Keratinocyte (primary cell): ENCODE measurements around the gene PRAC1. TPM values are rescaled to one million over a fixed set of nuclear protein-coding genes. Genes with fewer than 3 reads are reported as not detected.

Experiments
- DNase-seq: peaks from one replicate; pipeline ENCODE4 v3.0.0-alpha.2; 2011; ENCODE audit warnings: low read depth, missing footprints, low spot score
- FAIRE-seq: peaks from 2 replicates; lab custom pipeline; 2011; peaks lifted over from hg19 to GRCh38; lab: Jason Lieb, UNC
- H2AFZ ChIP-seq: 2 replicates; pipeline ENCODE4 v1.6.0; 2012; ENCODE audit warnings: low read length, control low read depth, inconsistent platforms; ENCODE audit not compliant: control insufficient read depth
- H3K27ac ChIP-seq: 2 replicates; pipeline ENCODE4 v1.5.1; 2011; ENCODE audit warnings: low read length; ENCODE audit not compliant: control insufficient read depth, insufficient read depth
- H3K27me3 ChIP-seq: 3 replicates; pipeline ENCODE4 v1.6.0; 2011; ENCODE audit warnings: low read length; ENCODE audit not compliant: control insufficient read depth, insufficient read depth; ENCODE audit errors: extremely low read depth
- H3K36me3 ChIP-seq, 2 experiments: 2 replicates in 1 of 2; 3 replicates in 1 of 2; pipeline ENCODE4 v1.5.1; 2011; ENCODE audit warnings: low read length in 2 of 2, mild to moderate bottlenecking in 1 of 2; ENCODE audit not compliant: control insufficient read depth in 2 of 2, insufficient read depth in 2 of 2; ENCODE audit errors: extremely low read depth in 1 of 2
- H3K4me1 ChIP-seq: 3 replicates; pipeline ENCODE4 v1.5.1; 2011; ENCODE audit warnings: low read length; ENCODE audit not compliant: control insufficient read depth, insufficient read depth; ENCODE audit errors: extremely low read depth
- H3K4me2 ChIP-seq: 3 replicates; pipeline ENCODE4 v1.6.0; 2011; ENCODE audit warnings: low read depth, low read length; ENCODE audit not compliant: control insufficient read depth, insufficient read depth; ENCODE audit errors: extremely low read depth
- H3K4me3 ChIP-seq, 3 experiments: fragments of 200-600 bp in 1 of 3; sonication (generic) in 1 of 3; 2 replicates in 2 of 3; 3 replicates in 1 of 3; pipeline ENCODE4 v1.5.1; 2011 to 2016; ENCODE audit warnings: low read length in 3 of 3, mild to moderate bottlenecking in 3 of 3, control low read depth in 2 of 3, inconsistent platforms in 1 of 3, low read depth in 1 of 3, mixed read lengths in 1 of 3, mixed run types in 1 of 3, moderate library complexity in 1 of 3; ENCODE audit not compliant: control insufficient read depth in 2 of 3, insufficient read depth in 2 of 3; ENCODE audit errors: extremely low read depth in 1 of 3
- H3K79me2 ChIP-seq: 2 replicates; pipeline ENCODE4 v1.6.0; 2012; ENCODE audit warnings: low read length; ENCODE audit not compliant: control insufficient read depth, insufficient read depth
- H3K9ac ChIP-seq: 3 replicates; pipeline ENCODE4 v1.6.0; 2011; ENCODE audit warnings: low read length; ENCODE audit not compliant: control insufficient read depth, insufficient read depth; ENCODE audit errors: extremely low read depth
- H3K9me1 ChIP-seq: 3 replicates; pipeline ENCODE4 v1.6.0; 2011; ENCODE audit warnings: low read length; ENCODE audit not compliant: control insufficient read depth, insufficient read depth; ENCODE audit errors: extremely low read depth
- H3K9me3 ChIP-seq: 2 replicates; pipeline ENCODE4 v1.5.1; 2012; ENCODE audit warnings: low read depth, low read length; ENCODE audit not compliant: control insufficient read depth
- H4K20me1 ChIP-seq: 3 replicates; pipeline ENCODE4 v1.6.0; 2011; ENCODE audit warnings: low read length; ENCODE audit not compliant: control insufficient read depth, insufficient read depth; ENCODE audit errors: extremely low read depth
- EZH2 ChIP-seq: IDR thresholded peaks from one replicate; pipeline ENCODE4 v1.6.1; 2012; ENCODE audit warnings: inconsistent platforms, mild to moderate bottlenecking, low read length, moderate library complexity
- dilution Hi-C: fragments of 300-500 bp; cut with MboI; formaldehyde crosslinking; loops from one replicate; pipeline ENCODE4 v1.7.0; 2020; ENCODE audit warnings: low sequenced_read_pairs; ENCODE audit not compliant: extremely low pct_ligation_motif_present
- polyA plus RNA-seq, 5 experiments: library from polyadenylated mRNA; depleted of rRNA in 3 of 5; stranded (reverse) in 3 of 5; stranded (forward) in 1 of 5; unstranded in 1 of 5; fragments of >200 nt; gene quantifications; 1 replicate in 1 of 5; 2 replicates in 3 of 5; 3 replicates in 1 of 5; pipeline versions ENCODE4 v1.2.1 to v1.2.3, GENCODE V29; 2011 to 2012; ENCODE audit warnings: missing spikeins in 2 of 5, low read depth in 1 of 5, low replicate concordance in 1 of 5
- TF ChIP-seq, protein P1 (sequence below), 3 experiments: IDR thresholded peaks in 1 of 3; conservative IDR thresholded peaks in 1 of 3; optimal IDR thresholded peaks in 1 of 3; 2 replicates in 2 of 3; 3 replicates in 1 of 3; pipeline versions ENCODE3 to v1.5.1; 2011; ENCODE audit warnings: low read length in 3 of 3, mild to moderate bottlenecking in 3 of 3, moderate library complexity in 2 of 3, control low read depth in 1 of 3, inconsistent platforms in 1 of 3; ENCODE audit not compliant: insufficient read depth in 2 of 3; ENCODE audit errors: extremely low read depth in 1 of 3

The PRAC1 gene
- polyA plus RNA-seq, 1 donor (not counting 4 experiments of a cell fraction or from before 2014, with no cell fraction given), result not detected

- H4K20me1 ChIP-seq, result no peaks in the 10 kb centered on the region
- no peaks in the 10 kb centered on the region for H3K4me1 ChIP-seq
- no peak overlapping the region for H3K27ac ChIP-seq
- H3K4me3 ChIP-seq, result no peak overlapping the region
- H3K9me1 ChIP-seq, result no peaks in the 10 kb centered on the region
- no peaks in the 10 kb centered on the region for H3K79me2 ChIP-seq
- FAIRE-seq, result no peak
- dilution Hi-C loops, result loop anchor here (25.0 kb wide), 1 partner anchor 92 kb away; no protein-coding TSS in a partner anchor
- H3K36me3 ChIP-seq, result no peaks in the 10 kb centered on the region
- DNase-seq, result no peak
- TF ChIP-seq EZH2, result peak; percentile 97
- TF ChIP-seq, protein P1, sequence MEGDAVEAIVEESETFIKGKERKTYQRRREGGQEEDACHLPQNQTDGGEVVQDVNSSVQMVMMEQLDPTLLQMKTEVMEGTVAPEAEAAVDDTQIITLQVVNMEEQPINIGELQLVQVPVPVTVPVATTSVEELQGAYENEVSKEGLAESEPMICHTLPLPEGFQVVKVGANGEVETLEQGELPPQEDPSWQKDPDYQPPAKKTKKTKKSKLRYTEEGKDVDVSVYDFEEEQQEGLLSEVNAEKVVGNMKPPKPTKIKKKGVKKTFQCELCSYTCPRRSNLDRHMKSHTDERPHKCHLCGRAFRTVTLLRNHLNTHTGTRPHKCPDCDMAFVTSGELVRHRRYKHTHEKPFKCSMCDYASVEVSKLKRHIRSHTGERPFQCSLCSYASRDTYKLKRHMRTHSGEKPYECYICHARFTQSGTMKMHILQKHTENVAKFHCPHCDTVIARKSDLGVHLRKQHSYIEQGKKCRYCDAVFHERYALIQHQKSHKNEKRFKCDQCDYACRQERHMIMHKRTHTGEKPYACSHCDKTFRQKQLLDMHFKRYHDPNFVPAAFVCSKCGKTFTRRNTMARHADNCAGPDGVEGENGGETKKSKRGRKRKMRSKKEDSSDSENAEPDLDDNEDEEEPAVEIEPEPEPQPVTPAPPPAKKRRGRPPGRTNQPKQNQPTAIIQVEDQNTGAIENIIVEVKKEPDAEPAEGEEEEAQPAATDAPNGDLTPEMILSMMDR (optimal IDR thresholded peaks at IDR 0.05 in 1 of 3, IDR thresholded peaks at IDR 0.05 in 1 of 3, conservative IDR thresholded peaks at IDR 0.05 in 1 of 3; ENCODE audit: extremely low read depth in 1 of 3, insufficient read depth in 2 of 3, low read length in 3 of 3), result no peak
- no peak overlapping the region for H3K4me2 ChIP-seq
- H3K9ac ChIP-seq, result no peak overlapping the region
- H3K27me3 ChIP-seq, result peaks cover 78% of the 10 kb centered on the region
- no peaks in the 10 kb centered on the region for H3K9me3 ChIP-seq
- no peak overlapping the region for H2AFZ ChIP-seq
Observed at GRCh38 chr17:48754500-48755261, 32.4 kb upstream of the PRAC1 start.

- TF ChIP-seq, protein P1 (optimal IDR thresholded peaks at IDR 0.05 in 1 of 3, IDR thresholded peaks at IDR 0.05 in 1 of 3, conservative IDR thresholded peaks at IDR 0.05 in 1 of 3; ENCODE audit: extremely low read depth in 1 of 3, insufficient read depth in 2 of 3, low read length in 3 of 3), result no peak
- no peak for TF ChIP-seq EZH2
- H3K9me3 ChIP-seq, result no peaks in the 10 kb centered on the region
- no peaks in the 10 kb centered on the region for H3K36me3 ChIP-seq
- dilution Hi-C loops, result loop anchor here (25.0 kb wide), 1 partner anchor 92 kb away; no protein-coding TSS in a partner anchor
- no peak overlapping the region for H3K4me2 ChIP-seq
- peaks cover 84% of the 10 kb centered on the region for H3K27me3 ChIP-seq
- H3K9ac ChIP-seq, result no peak overlapping the region
- DNase-seq (no peak), FAIRE-seq (no peak)
- H2AFZ ChIP-seq, result no peak overlapping the region
- no peaks in the 10 kb centered on the region for H4K20me1 ChIP-seq
- H3K9me1 ChIP-seq, result no peaks in the 10 kb centered on the region
- H3K4me1 ChIP-seq, result no peaks in the 10 kb centered on the region
- H3K4me3 ChIP-seq, result no peak overlapping the region
- no peaks in the 10 kb centered on the region for H3K79me2 ChIP-seq
- no peak overlapping the region for H3K27ac ChIP-seq
Observed at GRCh38 chr17:48753794-48754499, 31.6 kb upstream of the PRAC1 start.
